GM12874 (cell line): ENCODE data around the gene AFG3L2.
A peak's percentile ranks its signal among the peaks of the same experiment; 100 is the strongest.

Source experiments
- TF ChIP-seq, protein P1 (sequence below): IDR thresholded peaks from 2 replicates; pipeline ENCODE4 v1.5.1; 2011; ENCODE audit warnings: low read depth, mild to moderate bottlenecking, control low read depth, low read length, moderate library complexity; ENCODE audit not compliant: insufficient read depth

AFG3L2 gene

DNA sequence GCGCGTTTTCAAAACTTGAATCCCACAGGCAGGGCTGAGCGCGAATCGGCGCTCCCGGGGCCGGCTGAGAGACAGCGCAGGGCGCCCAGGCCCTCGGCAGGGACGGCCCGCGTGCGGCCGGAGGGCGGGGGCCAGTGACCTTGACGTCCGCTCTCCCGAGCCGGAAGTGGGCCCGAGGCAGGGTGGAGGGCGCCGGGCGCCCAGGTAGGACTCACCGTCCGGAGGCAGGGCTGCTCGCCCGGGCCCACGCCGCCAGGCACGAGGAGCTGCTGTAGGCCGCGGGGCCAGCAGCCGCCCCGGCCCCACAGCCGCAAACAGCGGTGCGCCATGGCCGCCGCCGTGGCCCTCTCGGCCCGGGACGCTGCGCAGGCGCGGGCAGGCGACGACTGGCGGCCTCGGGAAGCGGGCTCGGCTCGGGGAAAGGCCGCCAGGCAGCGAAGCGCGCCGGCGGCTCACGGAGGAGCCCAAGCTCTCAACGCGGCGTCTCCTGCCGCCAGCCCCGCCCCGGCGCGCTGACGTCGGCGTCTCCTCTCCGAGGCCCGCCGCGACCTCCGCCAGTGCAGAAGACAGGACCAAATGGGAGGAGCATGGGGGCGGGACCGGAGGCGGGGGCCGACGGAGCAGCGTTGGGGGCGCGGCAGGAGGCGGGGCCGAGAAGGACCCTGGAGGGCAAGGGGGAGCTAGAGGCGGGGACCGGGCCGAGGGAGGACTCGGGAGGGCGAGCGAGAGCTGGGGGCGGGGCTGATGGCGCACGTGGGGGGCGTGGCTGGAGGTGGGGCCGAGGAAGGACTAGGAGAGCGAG, at the start of gene AFG3L2:
Gene AFG3L2, minus strand, starts transcription at position 474 of the 802 bp plus-strand sequence. Its CDS starts 145 bp downstream, at position 329.
- TF ChIP-seq, protein P1, sequence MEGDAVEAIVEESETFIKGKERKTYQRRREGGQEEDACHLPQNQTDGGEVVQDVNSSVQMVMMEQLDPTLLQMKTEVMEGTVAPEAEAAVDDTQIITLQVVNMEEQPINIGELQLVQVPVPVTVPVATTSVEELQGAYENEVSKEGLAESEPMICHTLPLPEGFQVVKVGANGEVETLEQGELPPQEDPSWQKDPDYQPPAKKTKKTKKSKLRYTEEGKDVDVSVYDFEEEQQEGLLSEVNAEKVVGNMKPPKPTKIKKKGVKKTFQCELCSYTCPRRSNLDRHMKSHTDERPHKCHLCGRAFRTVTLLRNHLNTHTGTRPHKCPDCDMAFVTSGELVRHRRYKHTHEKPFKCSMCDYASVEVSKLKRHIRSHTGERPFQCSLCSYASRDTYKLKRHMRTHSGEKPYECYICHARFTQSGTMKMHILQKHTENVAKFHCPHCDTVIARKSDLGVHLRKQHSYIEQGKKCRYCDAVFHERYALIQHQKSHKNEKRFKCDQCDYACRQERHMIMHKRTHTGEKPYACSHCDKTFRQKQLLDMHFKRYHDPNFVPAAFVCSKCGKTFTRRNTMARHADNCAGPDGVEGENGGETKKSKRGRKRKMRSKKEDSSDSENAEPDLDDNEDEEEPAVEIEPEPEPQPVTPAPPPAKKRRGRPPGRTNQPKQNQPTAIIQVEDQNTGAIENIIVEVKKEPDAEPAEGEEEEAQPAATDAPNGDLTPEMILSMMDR: no peak

DNA sequence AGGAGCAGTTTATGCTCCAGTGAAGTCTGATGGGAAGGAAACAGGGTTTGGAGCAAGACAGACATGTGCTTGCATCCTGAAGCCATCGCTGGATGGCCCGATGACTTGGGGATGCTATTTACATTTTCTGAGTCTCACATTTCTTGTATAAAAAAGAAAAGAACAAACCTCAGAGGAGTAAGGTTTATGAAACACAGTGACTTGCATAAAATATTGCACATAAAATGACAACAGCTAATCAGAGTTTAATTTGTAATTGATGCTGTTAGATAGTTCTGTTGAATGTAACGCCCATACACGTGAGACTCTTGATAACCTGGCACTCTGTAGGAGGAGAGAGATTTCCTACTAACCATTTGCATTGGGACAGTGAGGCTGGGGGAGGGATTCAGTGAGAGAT, 47.2 kb upstream of the AFG3L2 start:
- TF ChIP-seq, protein P1: no peak

DNA sequence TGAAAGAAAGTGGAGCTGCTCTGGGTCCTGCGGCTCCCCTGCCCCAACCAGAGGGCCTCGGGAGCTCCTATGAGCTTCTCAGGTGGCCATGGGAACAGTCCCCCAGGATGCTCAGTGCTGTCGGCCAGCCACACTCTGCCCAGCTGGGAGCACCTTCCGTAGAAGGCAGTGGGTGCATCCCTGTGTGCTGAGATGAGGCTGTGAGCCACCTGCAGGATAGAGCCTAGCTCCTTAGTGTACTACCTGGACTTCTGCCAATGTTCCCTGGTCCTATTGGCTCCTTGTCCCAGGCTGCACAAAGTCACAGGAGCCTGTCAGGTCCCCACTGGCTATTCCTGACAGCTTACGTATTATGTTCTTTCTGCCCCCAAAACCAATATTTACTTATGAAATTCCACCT, 46.8 kb upstream of the AFG3L2 start:
- TF ChIP-seq, protein P1: no peak

DNA sequence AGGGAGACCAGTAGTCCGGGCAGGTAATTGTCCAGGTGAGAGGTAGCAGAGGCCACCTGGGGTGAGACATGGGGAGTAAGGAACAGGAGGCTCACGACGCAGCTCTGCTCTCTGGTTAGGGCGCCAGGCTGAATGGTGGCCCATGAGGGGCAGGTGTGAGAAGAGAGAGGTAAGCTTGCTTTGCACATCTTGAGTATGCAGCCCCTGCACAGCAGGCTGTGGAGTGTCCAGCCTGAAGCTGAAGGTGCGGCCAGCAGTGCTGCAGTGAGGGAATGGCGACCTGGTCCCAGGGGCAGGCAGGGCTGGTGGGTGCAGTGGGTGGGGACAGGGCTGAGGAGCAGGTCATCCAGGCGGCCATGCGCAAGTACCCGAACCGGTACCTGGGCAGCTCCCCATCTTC, 46.4 kb upstream of the AFG3L2 start:
- TF ChIP-seq, protein P1: no peak

DNA sequence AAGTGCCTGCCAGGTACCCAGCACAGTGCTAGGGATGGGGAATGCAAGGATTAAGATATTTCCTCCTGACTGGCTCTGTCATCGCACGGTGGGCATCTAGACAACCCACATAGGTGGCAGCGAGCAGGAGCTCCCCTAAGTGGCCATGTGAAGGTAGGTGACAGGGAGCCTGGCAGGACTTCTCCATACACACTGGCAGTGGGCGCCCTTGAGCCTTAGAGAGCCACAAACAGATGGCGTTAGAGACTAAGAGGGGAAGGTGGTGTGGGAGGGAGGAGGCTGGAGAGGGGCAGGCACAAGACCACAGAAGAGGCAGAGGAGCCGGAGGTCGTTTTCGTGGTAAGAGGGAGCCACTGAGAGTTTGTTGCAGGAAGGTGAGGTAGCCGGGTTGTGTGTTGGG, 45.9 kb upstream of the AFG3L2 start:
- TF ChIP-seq, protein P1: peak; percentile 54

DNA sequence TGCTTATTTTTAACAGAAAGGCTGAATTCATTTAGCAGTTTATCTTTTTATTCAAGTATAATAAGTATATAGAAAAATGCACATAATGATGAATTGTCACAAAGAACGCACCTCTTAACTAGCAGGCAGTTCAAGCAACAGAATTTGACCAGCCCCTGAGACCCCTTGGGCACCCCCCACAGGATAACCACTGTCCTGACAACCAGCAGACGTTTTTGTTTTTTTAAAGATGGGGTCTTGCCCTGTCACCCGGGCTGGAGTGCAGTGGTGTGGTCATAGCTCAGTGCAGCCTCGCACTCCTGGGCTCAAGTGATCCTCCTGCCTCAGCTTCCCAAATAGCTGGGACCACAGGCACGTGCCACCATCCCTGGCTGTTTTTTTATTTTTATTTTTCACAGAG, 44.7 kb upstream of the AFG3L2 start:
- TF ChIP-seq, protein P1: no peak

DNA sequence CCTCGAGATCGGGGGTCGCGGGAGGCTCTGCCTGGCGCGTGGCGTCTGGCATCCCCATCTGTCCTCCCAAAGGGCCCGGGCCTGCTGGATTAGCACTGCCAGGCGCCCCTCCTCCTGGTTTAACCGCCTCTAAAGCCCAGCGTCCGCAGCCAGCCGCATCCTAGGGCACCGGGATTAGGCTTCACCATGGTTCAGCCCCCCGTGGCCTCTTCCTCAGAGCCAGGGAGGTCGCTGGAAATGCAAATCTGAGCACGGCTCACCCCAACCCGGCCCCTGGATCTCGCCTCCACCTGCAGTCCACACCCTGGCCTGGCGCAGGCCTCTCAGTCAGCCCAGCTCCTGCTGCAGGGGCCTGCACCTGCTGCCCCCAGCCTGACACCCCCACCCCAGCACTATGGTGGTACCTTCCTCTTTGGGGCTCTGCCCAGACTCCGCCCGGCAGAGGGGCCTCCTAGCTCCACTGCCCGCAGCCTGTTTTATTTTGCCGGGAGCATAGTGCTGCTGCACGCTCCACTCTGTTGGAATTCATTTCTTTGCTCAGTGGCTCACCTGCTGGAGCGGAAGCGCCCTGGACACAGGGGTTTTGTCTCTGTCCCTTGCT, 43.9 kb upstream of the AFG3L2 start:
- TF ChIP-seq, protein P1: no peak
